CD4-positive, alpha-beta T cell treated with Interleukin-21 for 1 hour (primary cell): ENCODE results near the gene PIWIL4.
"Not testable (repeated sequence)": the region's sequence is repeated elsewhere in the genome, so short reads cannot be mapped to it uniquely, and the experiment has no call there.

Experiments used
- DNase-seq: peaks from one replicate; pipeline ENCODE4 v3.0.0-alpha.2; 2020

The PIWIL4 gene

GRCh38 chr11:94550513-94550912, 16.7 kb upstream of the PIWIL4 start:
- DNase-seq: no peak

- DNase-seq: no peak
These were observed 13.2 kb upstream of the PIWIL4 start for GRCh38 chr11:94553938-94554337.

DNA sequence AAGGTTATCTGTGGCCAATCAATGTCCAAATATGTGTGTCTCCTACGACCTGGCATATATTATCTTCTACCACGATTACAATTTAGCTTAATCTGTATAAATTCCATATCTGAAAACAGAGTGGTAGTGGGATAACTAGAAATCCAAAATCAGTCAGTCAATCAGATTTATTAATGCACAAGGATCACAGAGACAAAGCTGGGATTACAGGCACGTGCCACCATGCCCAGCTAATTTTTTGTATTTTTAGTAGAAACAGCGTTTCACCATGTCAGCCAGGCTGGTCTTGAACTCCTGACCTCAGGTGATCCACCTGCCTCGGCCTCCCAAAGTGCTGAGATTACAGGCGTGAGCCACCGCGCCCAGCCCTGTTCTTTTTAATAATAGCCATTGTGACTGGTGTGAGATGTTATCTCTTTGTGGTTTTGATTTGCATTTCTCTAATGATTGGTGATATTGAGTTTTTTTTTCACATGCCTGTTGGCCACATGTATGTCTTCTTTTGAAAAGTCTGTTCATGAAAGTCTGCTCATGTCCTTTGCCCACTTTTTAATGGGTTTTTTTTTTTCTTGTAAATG, 11.3 kb upstream of the PIWIL4 start:
- not testable (repeated sequence) for DNase-seq

- no peak for DNase-seq
These were observed 9.7 kb upstream of the PIWIL4 start for GRCh38 chr11:94557421-94557820.

GRCh38 chr11:94557992-94558391, 9.2 kb upstream of the PIWIL4 start:
- no peak for DNase-seq

DNA sequence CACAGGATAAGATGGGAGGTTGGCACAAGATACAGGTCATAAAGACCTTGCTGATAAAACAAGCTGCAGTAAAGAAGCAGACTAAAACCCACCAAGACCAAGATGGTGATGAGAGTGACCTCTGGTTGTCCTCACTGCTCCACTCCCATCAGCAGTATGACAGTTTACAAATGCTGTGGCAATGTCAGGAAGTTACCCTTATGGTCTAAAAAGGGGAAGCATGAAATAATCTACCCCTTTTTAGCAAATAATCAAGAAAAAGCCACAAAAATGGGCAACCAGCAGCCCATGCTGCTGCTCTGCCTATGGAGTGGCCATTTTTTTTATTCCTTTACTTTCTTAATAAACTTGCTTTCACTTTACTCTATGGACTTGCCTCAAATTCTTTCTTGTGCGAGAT, 8.7 kb upstream of the PIWIL4 start:
- no peak for DNase-seq

DNA sequence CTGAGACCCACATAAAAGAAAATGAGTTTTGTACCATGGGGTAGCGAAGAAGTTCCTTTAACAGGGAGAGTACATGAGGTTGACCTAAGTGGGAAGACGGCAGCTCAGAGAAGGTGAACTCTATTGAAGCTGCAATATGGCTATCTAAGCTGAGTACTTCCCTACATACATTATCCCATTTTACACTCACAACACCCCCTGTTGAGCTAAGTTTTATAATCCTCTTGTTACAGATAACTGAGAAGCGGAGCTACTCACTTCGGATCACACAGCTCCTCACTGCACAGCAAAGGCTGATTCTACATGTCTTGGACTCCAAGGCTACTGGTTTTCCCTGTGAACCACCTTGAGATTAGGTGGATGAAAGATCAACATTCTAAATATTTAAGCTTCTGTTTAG, 8.2 kb upstream of the PIWIL4 start:
- DNase-seq: no peak

- no peak for DNase-seq
These were observed 7.8 kb upstream of the PIWIL4 start for GRCh38 chr11:94559361-94559760.

- no peak for DNase-seq
These were observed 6.3 kb upstream of the PIWIL4 start for GRCh38 chr11:94560834-94561233.

- DNase-seq: no peak
These were observed 3.9 kb upstream of the PIWIL4 start for GRCh38 chr11:94563176-94563847.

GRCh38 chr11:94563848-94564467, 3.2 kb upstream of the PIWIL4 start:
- DNase-seq: no peak

- no peak for DNase-seq
These were observed 1.0 kb downstream of the PIWIL4 start for GRCh38 chr11:94568200-94568599.

DNA sequence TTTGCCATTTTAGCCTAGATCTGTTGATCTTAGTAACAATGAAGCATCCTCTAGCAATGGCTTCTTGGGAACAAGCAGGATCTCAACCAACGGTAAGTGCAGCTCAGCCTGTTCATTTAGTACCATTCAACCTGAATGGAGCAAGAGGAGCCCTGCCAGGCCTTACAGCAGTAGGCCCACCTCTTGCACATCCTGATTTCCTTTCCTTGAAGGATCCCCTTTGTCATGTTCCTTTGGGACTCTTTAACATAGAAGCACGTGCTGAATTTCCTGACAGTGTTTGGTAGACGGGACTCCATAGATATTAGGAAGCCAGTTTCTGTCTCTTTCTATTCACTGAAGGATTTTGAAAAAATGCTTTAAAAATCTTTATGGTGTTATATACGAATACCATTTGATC, 1.5 kb downstream of the PIWIL4 start:
- no peak for DNase-seq

- not testable (repeated sequence) for DNase-seq
These were observed 5.8 kb downstream of the PIWIL4 start for GRCh38 chr11:94572975-94573374.

- no peak for DNase-seq
These were observed 7.2 kb downstream of the PIWIL4 start for GRCh38 chr11:94574193-94574961.

DNA sequence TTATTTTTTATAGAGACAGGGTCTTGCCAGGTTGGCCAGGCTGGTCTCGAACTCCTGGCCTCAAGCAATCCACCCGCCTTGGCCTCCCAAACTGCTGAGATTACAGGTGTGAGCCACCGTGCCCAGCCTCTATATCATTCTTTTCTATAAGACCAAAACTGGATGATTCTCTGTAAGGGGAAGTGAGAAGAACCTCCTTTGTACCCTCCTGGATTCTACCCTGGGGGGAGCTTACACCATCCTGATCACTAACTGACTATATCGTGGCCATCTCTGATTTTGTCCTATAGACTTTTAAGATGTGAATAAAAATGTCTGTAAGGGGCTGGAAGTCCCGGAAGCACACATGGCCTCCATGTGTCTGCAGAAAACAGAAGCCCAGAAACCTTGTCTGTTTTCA, 9.1 kb downstream of the PIWIL4 start:
- no peak for DNase-seq

DNA sequence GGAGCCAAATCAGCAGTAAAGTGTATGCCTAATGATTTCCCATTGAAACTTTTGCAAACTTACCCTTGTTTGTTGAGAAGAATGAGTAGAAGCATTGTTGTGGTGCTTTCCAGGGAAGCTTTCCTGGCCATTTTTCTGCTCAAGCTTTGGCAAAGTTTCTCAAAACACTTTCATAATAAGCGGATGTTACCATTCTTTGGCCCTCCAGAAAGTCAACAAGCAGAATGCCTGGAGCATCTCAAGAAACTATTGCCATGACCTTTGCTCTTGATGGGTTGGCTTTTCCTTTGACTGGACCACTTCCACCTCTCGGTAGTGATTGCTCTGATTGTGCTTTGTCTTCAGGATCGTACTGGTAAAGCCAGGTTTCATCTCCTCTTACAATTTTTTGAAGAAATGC, 10.7 kb downstream of the PIWIL4 start:
- DNase-seq: no peak

DNA sequence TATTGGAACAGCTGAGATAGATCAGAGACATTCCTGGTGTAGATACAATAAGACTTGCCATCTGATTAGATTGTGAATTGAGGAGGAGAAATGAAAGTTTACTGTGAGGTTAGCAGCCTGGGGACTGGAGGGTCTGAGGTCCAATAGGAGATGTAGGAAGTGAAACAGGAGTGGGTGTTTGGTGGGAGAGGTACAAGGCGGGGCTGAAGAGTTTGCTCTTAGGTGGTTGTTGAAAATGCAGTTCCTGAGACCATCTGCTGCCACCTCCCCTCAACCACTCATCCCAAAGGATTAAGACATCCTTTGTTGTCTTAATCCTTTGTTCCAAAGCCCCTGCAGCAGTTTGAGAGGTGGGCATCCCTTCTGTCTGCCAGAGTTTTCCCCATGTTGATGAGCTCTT, 14.8 kb downstream of the PIWIL4 start:
- DNase-seq: no peak

DNA sequence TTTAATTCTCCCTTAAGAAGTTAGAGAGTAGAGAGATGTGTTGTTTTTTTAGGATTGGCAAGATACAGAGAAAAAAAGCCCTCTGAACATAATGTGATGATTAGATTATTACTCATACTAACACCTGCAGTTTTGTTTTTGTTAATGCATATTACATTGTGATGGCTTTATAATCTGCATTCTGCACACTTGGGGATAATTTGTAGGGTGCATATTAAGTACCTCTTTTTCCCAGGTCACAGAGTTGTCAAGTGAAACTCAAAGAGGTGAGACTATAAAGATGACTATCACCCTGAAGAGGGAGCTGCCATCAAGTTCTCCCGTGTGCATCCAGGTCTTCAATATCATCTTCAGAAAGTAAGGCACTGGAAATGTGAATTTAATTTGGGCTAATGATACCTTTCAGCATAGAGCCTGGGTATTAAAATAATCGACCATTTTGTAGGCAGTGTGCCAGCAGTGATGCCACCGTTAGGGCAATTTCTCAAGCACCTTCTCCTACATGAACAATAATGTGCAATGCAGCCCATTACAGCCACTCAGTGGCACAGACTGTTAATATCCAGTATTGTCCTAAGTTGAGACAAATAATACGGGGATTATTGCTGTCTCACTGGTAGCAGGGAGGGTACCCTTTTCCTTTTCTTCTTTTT, 16.2 kb downstream of the PIWIL4 start:
- no peak for DNase-seq

GRCh38 chr11:94583866-94584500, 16.8 kb downstream of the PIWIL4 start:
- peak; percentile 3 for DNase-seq

GRCh38 chr11:94584978-94585377, 17.8 kb downstream of the PIWIL4 start:
- DNase-seq: no peak

- no peak for DNase-seq
These were observed 18.2 kb downstream of the PIWIL4 start for GRCh38 chr11:94585399-94585798.

GRCh38 chr11:94586546-94586945, 19.4 kb downstream of the PIWIL4 start:
- DNase-seq: no peak
